HCT116 (cell line): ENCODE data around the gene TNRC6C. TPM values are rescaled to one million over a fixed set of nuclear protein-coding genes. Genes with fewer than 3 reads are reported as not detected.

ENCODE experiments used
- ATAC-seq: fragments of 200-7000 bp; cut with Tn5 transposase; 2 replicates; pipeline ENCODE4 v1.9.1; 2020; ENCODE audit warnings: mild to moderate bottlenecking, moderate library complexity
- BruUV-seq: library from RNA; stranded (reverse); fragments of 400-500 nt; replicated peaks from 2 replicates; lab custom pipeline; 2021; lab: Mats Ljungman, UMichigan
- CTCF ChIA-PET: fragments of 300-600 bp; sonication (Branson Sonifier 250); formaldehyde crosslinking; loops from one replicate; lab custom pipeline; 2021; ENCODE audit warnings: antibody characterized with exemption; lab: Charles Lee
- POLR2A ChIA-PET: fragments of 300-600, 350-600 bp; sonication (Branson Sonifier 250); formaldehyde crosslinking; loops from one replicate; lab custom pipeline; 2021; ENCODE audit warnings: antibody characterized with exemption; lab: Charles Lee
- RAD21 ChIA-PET, 2 experiments: fragments of 300-600 bp; sonication (Branson Sonifier 250); formaldehyde crosslinking; loops; one replicate each; lab custom pipeline; 2023; ENCODE audit warnings: low total read pairs in 2 of 2; ENCODE audit not compliant: uncharacterized antibody in 2 of 2, unreplicated experiment in 2 of 2, low non-redundant PET in 1 of 2; lab: Charles Lee
- DNase-seq: peaks from one replicate; pipeline ENCODE4 v3.0.0-alpha.2; 2010; ENCODE audit warnings: low read depth, low spot score
- H2AFZ ChIP-seq: fragments of 200-600 bp; shearing (Covaris generic), sonication (generic); 2 replicates; pipeline ENCODE4 v1.6.1; 2017; ENCODE audit warnings: low read depth, mixed run types, mixed read lengths, antibody characterized with exemption, low read length; ENCODE audit not compliant: poor library complexity, severe bottlenecking
- H3K27ac ChIP-seq: 2 replicates; pipeline ENCODE4 v1.5.1; 2012; ENCODE audit warnings: low read depth, low read length
- H3K27me3 ChIP-seq: fragments of 200-600 bp; sonication (generic); 2 replicates; pipeline ENCODE4 v1.6.1; 2016; ENCODE audit warnings: mixed run types, low read length, mixed read lengths; ENCODE audit not compliant: insufficient read depth
- H3K36me3 ChIP-seq, 2 experiments: fragments of 200-500 bp in 1 of 2; fragments of 200-600 bp in 1 of 2; sonication (Bioruptor generic) in 1 of 2; sonication (generic) in 1 of 2; 2 replicates each; pipeline versions ENCODE4 v1.5.1 to v1.6.1; 2014 to 2016; ENCODE audit warnings: low read length in 2 of 2, inconsistent platforms in 1 of 2, mixed read lengths in 1 of 2, mixed run types in 1 of 2; ENCODE audit not compliant: insufficient read depth in 2 of 2, control insufficient read depth in 1 of 2
- H3K4me1 ChIP-seq, 2 experiments: fragments of 200-600 bp in 1 of 2; sonication (generic) in 1 of 2; 2 replicates each; pipeline versions ENCODE4 v1.5.1 to v1.6.1; 2012 to 2017; ENCODE audit warnings: low read length in 2 of 2, inconsistent platforms in 1 of 2, mild to moderate bottlenecking in 1 of 2, mixed read lengths in 1 of 2, mixed run types in 1 of 2, moderate library complexity in 1 of 2; ENCODE audit not compliant: insufficient read depth in 2 of 2, control insufficient read depth in 1 of 2
- H3K4me2 ChIP-seq: fragments of 200-600 bp; sonication (generic); 2 replicates; pipeline ENCODE4 v1.6.1; 2017; ENCODE audit warnings: mixed run types, low read length, mixed read lengths
- H3K4me3 ChIP-seq, 2 experiments: fragments of 200-600 bp in 1 of 2; sonication (generic) in 1 of 2; replicated peaks in 1 of 2; 2 replicates each; pipeline ENCODE4 v1.5.1; 2011 to 2016; ENCODE audit warnings: low read length in 2 of 2, control low read depth in 1 of 2, low read depth in 1 of 2, mild to moderate bottlenecking in 1 of 2, mixed read lengths in 1 of 2, mixed run types in 1 of 2
- H3K79me2 ChIP-seq: fragments of 200-600 bp; sonication (generic); 2 replicates; pipeline ENCODE4 v1.6.1; 2017; ENCODE audit warnings: mild to moderate bottlenecking, mixed run types, low read length, moderate library complexity, mixed read lengths; ENCODE audit not compliant: insufficient read depth
- H3K9ac ChIP-seq: fragments of 200-600 bp; sonication (generic); 2 replicates; pipeline ENCODE4 v1.6.1; 2016; ENCODE audit warnings: low read length, mixed read lengths
- H3K9me2 ChIP-seq: fragments of 200-600 bp; sonication (generic), shearing (Covaris generic); 2 replicates; pipeline ENCODE4 v1.6.1; 2017; ENCODE audit warnings: mixed run types, mild to moderate bottlenecking, moderate library complexity; ENCODE audit not compliant: insufficient read depth
- H3K9me3 ChIP-seq, 2 experiments: fragments of 200-500 bp in 1 of 2; fragments of 200-600 bp in 1 of 2; sonication (Bioruptor generic) in 1 of 2; sonication (generic) in 1 of 2; 2 replicates each; pipeline ENCODE4 v1.6.1; 2014 to 2017; ENCODE audit warnings: low read length in 2 of 2, mixed read lengths in 2 of 2, inconsistent platforms in 1 of 2, low read depth in 1 of 2, mild to moderate bottlenecking in 1 of 2, mixed run types in 1 of 2, moderate library complexity in 1 of 2; ENCODE audit not compliant: control insufficient read depth in 1 of 2, insufficient read depth in 1 of 2
- H4K20me1 ChIP-seq: fragments of 200-600 bp; sonication (generic), shearing (Covaris generic); 2 replicates; pipeline ENCODE4 v1.6.1; 2017; ENCODE audit warnings: mixed run types, mild to moderate bottlenecking, moderate library complexity; ENCODE audit not compliant: insufficient read depth
- CEBPB ChIP-seq: IDR thresholded peaks from 2 replicates; pipeline ENCODE4 v1.6.1; 2012; ENCODE audit warnings: low read depth
- EGR1 ChIP-seq: IDR thresholded peaks from 2 replicates; pipeline ENCODE4 v1.6.1; 2012; ENCODE audit warnings: low read depth
- ELF1 ChIP-seq: IDR thresholded peaks from 2 replicates; pipeline ENCODE4 v1.6.1; 2012; ENCODE audit warnings: low read depth, borderline replicate concordance
- EZH2phosphoT487 ChIP-seq: fragments of 200-600 bp; IDR thresholded peaks from 2 replicates; pipeline ENCODE4 v1.6.1; 2018; ENCODE audit warnings: antibody characterized with exemption, borderline replicate concordance
- FOSL1 ChIP-seq: IDR thresholded peaks from 2 replicates; pipeline ENCODE4 v1.6.1; 2012; ENCODE audit warnings: low read depth
- POLR2A ChIP-seq: IDR thresholded peaks from 2 replicates; pipeline ENCODE4 v1.7.0; 2011; ENCODE audit warnings: borderline replicate concordance; ENCODE audit not compliant: insufficient read depth, insufficient read length; ENCODE audit errors: extremely low read depth
- POLR2AphosphoS5 ChIP-seq: IDR thresholded peaks from 2 replicates; pipeline ENCODE4 v1.6.1; 2011; ENCODE audit warnings: mild to moderate bottlenecking, low read depth, low read length, moderate library complexity
- SRF ChIP-seq: IDR thresholded peaks from 2 replicates; pipeline ENCODE4 v1.6.1; 2012; ENCODE audit warnings: low read depth
- TCF7L2 ChIP-seq: IDR thresholded peaks from 2 replicates; pipeline ENCODE4 v1.7.0; 2011; ENCODE audit warnings: borderline replicate concordance, inconsistent platforms; ENCODE audit not compliant: insufficient read depth, insufficient read length; ENCODE audit errors: extremely low read depth
- ZNF274 ChIP-seq: fragments of 200-500 bp; sonication (Bioruptor generic); IDR thresholded peaks from 2 replicates; pipeline ENCODE4 v1.6.1; 2014; ENCODE audit warnings: mild to moderate bottlenecking, low read depth, low read length, inconsistent platforms
- intact Hi-C: fragments of 100-400 bp; cut with micrococcal nuclease; formaldehyde crosslinking; loops from 2 replicates; pipeline ENCODE4 v1.10.0; 2022
- total RNA-seq: library from RNA; stranded (reverse); gene quantifications from one replicate; pipeline ENCODE4 v1.2.1, GENCODE V29; 2021; ENCODE audit not compliant: unreplicated experiment
- TF ChIP-seq, protein P1 (sequence below): IDR thresholded peaks from 2 replicates; pipeline ENCODE4 v1.6.1; 2011; ENCODE audit warnings: mild to moderate bottlenecking, low read length, moderate library complexity; ENCODE audit not compliant: insufficient replicate concordance; ENCODE audit errors: extremely low read depth
- TF ChIP-seq, protein P2 (sequence below): IDR thresholded peaks from 2 replicates; pipeline ENCODE4 v1.6.1; 2012; ENCODE audit warnings: low read depth
- TF ChIP-seq, protein P3 (sequence below): IDR thresholded peaks from 2 replicates; pipeline ENCODE4 v1.6.1; 2012

TNRC6C gene
- total RNA-seq, 1 experiment from 2014 or later, result 23.4 TPM

DNA sequence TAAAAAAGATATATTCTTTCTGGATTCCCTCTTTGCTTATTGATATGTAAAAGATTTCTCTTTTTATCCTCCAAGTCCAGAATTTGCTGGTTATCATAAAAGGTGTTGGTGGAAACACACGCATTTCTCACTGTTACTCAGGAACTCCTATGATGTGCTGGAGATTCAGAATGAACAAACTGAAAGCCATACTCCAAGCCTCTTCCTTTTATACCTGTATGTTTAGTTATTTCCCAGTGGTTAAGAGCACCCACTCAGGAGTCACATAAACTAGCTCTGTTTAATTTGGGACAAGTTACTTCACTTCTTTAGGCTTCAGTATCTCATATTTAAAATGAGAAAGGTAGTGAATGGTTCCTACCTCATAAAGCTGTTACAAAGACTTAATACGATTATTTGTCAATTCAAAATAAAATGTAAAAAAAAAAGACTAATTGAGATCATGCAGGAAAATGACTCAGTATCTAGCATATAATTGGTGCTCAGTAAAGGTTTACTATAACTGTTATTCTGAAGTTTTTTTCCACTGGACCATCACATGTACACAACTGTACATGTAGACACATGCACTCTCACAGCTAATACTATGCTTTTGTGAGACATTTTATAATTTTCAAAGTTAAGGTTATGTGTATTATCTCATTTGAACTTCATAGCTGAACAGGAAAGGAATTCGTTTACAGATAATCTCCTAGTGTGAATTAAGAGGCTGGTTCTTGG, 47.1 kb downstream of the TNRC6C start:
- no peak overlapping the region for H3K9ac ChIP-seq
- RAD21 ChIA-PET, result interaction anchor here (0.7 to 1.0 kb wide), 2 partner anchors 14 to 674 kb away, joined by 3 read pairs; no protein-coding TSS in a partner anchor
- H3K4me2 ChIP-seq, result no peak overlapping the region
- no peaks in the 10 kb centered on the region for H3K27me3 ChIP-seq
- no peaks in the 10 kb centered on the region for H3K79me2 ChIP-seq
- intact Hi-C loops, result no loop called here
- no peaks in the 10 kb centered on the region for H3K9me2 ChIP-seq
- H3K4me3 ChIP-seq, result no peak overlapping the region
- H3K27ac ChIP-seq, result no peak overlapping the region
- no peaks in the 10 kb centered on the region for H4K20me1 ChIP-seq
- no peaks in the 10 kb centered on the region for H3K36me3 ChIP-seq
- TF ChIP-seq, protein P1, sequence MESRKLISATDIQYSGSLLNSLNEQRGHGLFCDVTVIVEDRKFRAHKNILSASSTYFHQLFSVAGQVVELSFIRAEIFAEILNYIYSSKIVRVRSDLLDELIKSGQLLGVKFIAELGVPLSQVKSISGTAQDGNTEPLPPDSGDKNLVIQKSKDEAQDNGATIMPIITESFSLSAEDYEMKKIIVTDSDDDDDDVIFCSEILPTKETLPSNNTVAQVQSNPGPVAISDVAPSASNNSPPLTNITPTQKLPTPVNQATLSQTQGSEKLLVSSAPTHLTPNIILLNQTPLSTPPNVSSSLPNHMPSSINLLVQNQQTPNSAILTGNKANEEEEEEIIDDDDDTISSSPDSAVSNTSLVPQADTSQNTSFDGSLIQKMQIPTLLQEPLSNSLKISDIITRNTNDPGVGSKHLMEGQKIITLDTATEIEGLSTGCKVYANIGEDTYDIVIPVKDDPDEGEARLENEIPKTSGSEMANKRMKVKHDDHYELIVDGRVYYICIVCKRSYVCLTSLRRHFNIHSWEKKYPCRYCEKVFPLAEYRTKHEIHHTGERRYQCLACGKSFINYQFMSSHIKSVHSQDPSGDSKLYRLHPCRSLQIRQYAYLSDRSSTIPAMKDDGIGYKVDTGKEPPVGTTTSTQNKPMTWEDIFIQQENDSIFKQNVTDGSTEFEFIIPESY, result no peak
- no peak for TF ChIP-seq ZNF274
- no peak for TF ChIP-seq EZH2phosphoT487
- no peak for TF ChIP-seq CEBPB
- no peak for TF ChIP-seq POLR2AphosphoS5
- TF ChIP-seq EGR1, result no peak
- TF ChIP-seq ELF1, result no peak
- TF ChIP-seq TCF7L2, result no peak
- TF ChIP-seq, protein P2, sequence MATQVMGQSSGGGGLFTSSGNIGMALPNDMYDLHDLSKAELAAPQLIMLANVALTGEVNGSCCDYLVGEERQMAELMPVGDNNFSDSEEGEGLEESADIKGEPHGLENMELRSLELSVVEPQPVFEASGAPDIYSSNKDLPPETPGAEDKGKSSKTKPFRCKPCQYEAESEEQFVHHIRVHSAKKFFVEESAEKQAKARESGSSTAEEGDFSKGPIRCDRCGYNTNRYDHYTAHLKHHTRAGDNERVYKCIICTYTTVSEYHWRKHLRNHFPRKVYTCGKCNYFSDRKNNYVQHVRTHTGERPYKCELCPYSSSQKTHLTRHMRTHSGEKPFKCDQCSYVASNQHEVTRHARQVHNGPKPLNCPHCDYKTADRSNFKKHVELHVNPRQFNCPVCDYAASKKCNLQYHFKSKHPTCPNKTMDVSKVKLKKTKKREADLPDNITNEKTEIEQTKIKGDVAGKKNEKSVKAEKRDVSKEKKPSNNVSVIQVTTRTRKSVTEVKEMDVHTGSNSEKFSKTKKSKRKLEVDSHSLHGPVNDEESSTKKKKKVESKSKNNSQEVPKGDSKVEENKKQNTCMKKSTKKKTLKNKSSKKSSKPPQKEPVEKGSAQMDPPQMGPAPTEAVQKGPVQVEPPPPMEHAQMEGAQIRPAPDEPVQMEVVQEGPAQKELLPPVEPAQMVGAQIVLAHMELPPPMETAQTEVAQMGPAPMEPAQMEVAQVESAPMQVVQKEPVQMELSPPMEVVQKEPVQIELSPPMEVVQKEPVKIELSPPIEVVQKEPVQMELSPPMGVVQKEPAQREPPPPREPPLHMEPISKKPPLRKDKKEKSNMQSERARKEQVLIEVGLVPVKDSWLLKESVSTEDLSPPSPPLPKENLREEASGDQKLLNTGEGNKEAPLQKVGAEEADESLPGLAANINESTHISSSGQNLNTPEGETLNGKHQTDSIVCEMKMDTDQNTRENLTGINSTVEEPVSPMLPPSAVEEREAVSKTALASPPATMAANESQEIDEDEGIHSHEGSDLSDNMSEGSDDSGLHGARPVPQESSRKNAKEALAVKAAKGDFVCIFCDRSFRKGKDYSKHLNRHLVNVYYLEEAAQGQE, result no peak
- TF ChIP-seq POLR2A, result no peak
- no peak for TF ChIP-seq SRF
- no peak for TF ChIP-seq FOSL1
- TF ChIP-seq, protein P3, sequence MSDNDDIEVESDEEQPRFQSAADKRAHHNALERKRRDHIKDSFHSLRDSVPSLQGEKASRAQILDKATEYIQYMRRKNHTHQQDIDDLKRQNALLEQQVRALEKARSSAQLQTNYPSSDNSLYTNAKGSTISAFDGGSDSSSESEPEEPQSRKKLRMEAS, result no peak
- H3K4me1 ChIP-seq, result no peaks in the 10 kb centered on the region
- no TSS peak for BruUV-seq
- CTCF ChIA-PET, result interaction anchor here (1.4 to 2.2 kb wide), 3 partner anchors 8 to 13 kb away, joined by 5 to 10 read pairs (median 7); no protein-coding TSS in a partner anchor
- POLR2A ChIA-PET, result no interaction called here
- ATAC-seq, result no peak
- H3K9me3 ChIP-seq, result no peaks in the 10 kb centered on the region
- DNase-seq, result no peak
- H2AFZ ChIP-seq, result no peak overlapping the region
